Fibroblast of villous mesenchyme (primary cell): ENCODE data around the gene ANXA2R. TPM values are rescaled to one million over a fixed set of nuclear protein-coding genes. Genes with fewer than 3 reads are reported as not detected.
"Not testable (repeated sequence)": the region's sequence is repeated elsewhere in the genome, so short reads cannot be mapped to it uniquely, and the experiment has no call there.

Experiments
- DNase-seq: peaks from one replicate; pipeline ENCODE4 v3.0.0-alpha.2; 2010; ENCODE audit warnings: low read depth
- H3K4me3 ChIP-seq: 2 replicates; pipeline ENCODE4 v1.5.1; 2011; ENCODE audit warnings: low read depth, mild to moderate bottlenecking, low read length
- total RNA-seq: library from RNA; depleted of rRNA; stranded (reverse); fragments of >200 nt; gene quantifications from 2 replicates; pipeline ENCODE4 v1.2.3, GENCODE V29; 2012
- TF ChIP-seq, protein P1 (sequence below): IDR thresholded peaks from 2 replicates; pipeline ENCODE4 v1.5.1; 2012; ENCODE audit warnings: low read depth, mild to moderate bottlenecking, low read length; ENCODE audit not compliant: insufficient read depth

ANXA2R gene
- total RNA-seq, 1 donor = 3.9 TPM

DNA sequence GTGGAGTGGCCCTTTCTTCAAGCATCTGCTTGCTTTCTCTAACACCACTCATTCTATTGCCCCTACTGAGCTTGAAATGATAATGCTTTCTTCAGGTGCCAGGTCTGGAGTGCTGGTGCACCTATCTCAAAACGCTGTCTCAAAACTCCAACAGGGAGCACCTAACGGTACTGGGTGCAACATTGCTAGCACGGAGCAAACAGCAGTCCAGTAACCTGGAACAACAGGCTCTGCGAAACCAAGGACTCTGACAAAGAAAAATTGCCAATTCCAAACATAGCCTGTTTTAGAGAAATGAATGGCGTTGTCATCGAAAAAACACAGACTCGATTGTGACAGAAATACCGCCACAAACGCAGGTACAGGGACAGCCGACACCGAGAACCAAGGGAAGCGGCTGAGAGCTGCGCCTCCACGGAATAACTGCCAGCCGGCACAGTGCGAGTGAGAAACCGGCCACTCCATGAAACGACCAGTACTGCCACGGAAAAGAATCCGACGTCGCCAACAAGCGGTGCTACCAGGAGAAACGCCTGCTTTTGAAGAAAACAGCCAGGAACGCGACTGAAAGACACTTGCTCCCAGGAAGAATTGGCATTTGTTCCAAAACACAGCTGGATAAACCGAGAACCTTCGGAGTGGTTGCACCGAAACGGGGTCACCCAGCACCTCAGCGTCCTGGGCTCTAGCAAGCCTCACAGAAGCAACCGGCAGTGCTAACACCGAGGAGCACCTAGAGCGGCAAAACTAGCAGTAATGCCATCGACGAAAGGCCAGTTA is 3.1 kb downstream of the ANXA2R start:
- TF ChIP-seq, protein P1, sequence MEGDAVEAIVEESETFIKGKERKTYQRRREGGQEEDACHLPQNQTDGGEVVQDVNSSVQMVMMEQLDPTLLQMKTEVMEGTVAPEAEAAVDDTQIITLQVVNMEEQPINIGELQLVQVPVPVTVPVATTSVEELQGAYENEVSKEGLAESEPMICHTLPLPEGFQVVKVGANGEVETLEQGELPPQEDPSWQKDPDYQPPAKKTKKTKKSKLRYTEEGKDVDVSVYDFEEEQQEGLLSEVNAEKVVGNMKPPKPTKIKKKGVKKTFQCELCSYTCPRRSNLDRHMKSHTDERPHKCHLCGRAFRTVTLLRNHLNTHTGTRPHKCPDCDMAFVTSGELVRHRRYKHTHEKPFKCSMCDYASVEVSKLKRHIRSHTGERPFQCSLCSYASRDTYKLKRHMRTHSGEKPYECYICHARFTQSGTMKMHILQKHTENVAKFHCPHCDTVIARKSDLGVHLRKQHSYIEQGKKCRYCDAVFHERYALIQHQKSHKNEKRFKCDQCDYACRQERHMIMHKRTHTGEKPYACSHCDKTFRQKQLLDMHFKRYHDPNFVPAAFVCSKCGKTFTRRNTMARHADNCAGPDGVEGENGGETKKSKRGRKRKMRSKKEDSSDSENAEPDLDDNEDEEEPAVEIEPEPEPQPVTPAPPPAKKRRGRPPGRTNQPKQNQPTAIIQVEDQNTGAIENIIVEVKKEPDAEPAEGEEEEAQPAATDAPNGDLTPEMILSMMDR = no peak
- no peak overlapping the region for H3K4me3 ChIP-seq
- DNase-seq = peak; percentile 17

DNA sequence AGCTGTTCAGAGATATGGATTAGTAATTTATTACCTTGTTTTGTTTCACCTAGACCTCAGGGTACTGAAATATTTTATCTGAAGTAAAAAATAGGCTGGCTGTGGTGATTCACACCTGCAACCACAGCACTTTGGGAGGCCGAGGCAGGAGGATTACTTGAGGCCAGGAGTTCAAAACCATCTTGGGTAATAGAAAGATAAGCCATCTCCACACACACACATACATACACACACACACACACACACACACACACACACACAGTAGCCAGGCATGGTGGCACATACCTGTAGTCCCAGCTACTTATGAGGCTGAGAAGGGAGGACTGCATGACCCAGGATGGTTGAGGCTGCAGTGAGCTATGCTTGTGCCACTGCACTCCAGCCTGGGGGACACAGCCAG is 3.7 kb downstream of the ANXA2R start:
- TF ChIP-seq, protein P1 = no peak
- no peak for DNase-seq
- no peak overlapping the region for H3K4me3 ChIP-seq

DNA sequence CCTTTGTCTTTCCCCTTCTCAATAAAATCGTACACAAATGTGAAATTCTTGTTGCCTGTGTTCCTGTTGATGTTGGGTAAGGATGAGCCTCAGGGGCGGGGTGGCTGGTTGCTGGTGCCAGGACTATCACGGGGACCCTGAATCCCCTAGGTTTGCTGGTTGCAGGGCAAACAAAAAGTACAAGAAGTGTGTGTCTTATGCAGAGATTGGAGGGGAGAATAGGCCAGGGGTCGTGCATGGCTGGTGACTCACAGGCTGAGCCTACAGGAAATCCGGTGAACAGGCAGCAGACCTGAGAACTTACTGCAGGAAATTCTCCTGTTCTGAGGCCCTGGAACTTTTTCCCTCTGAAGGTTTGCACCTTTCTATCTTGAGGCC is 5.5 kb downstream of the ANXA2R start:
- TF ChIP-seq, protein P1 = no peak
- peak; percentile 74 for DNase-seq
- H3K4me3 ChIP-seq = peak overlapping the region; percentile 12

DNA sequence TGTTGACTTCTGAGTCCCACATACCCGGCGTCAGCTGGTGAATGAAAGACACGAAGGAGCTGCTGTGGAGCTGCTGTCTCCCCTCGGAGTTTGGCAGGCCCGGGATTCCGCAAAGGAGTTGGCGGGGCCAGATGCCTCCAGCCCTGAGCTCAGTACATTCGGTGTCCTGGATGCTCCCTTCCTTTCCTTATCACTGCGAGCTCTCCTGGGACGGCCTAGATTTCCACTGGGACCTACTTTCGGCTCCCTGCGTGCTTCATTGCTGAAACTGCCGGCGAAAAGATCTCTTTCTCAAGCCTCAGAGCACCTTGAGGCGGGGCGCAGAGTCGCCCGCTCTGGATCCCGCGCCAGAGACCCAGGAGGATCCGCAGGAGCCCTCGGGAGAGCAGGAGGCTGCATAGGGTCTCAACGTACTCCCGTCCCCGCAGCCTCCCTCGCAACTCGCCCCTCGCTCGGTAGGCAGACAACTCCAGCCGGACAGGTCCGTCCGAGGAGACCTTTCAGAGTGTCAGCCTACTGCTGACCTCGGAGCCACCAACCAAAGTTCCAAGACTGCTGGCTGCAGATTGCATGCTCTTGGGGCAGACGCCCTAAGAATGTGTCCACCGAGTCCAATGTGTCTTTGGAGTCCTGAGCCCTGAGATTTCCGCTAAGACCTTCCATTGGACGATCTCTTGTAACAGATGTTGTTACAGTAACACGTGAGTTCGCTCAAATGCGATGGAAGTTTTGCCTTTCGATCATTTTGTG is 6.1 kb downstream of the ANXA2R start:
- TF ChIP-seq, protein P1 = no peak
- DNase-seq = peak; percentile 25
- H3K4me3 ChIP-seq = peak overlapping the region; percentile 32

DNA sequence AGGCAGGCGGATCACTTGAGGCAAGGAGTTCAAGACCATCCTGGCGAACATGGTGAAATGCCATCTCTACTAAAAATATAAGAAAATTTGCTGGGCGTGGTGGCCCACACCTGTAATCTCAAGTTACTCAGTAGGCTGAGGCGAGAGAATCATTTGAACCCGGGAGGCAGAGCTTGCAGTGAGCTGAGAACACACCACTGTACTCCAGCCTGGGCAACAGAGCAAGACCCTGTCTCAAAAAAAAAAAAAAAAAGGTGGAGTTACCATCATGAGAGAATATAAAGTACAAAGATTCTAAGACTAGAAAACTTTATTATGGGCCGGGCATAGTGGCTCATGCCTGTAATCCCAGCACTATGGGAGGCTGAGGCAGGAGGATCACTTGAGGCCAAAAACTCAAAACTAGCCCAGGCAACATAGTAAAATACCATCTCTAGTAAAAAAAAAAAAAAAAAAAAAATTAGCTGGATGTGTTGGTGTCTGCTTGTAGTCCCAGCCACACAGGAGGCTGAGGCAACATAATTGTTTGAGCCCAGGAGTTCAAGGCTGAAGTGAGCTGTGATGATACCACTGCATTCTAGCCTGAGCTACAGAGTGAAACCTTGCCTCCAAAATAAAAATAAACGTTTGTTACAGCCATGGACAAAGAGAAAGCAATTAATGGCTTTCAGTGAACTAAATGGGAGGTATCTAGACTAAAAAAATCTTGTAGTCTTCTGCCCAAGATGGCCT is 12.9 kb downstream of the ANXA2R start:
- no peak overlapping the region for H3K4me3 ChIP-seq
- TF ChIP-seq, protein P1 = no peak
- no peak for DNase-seq

DNA sequence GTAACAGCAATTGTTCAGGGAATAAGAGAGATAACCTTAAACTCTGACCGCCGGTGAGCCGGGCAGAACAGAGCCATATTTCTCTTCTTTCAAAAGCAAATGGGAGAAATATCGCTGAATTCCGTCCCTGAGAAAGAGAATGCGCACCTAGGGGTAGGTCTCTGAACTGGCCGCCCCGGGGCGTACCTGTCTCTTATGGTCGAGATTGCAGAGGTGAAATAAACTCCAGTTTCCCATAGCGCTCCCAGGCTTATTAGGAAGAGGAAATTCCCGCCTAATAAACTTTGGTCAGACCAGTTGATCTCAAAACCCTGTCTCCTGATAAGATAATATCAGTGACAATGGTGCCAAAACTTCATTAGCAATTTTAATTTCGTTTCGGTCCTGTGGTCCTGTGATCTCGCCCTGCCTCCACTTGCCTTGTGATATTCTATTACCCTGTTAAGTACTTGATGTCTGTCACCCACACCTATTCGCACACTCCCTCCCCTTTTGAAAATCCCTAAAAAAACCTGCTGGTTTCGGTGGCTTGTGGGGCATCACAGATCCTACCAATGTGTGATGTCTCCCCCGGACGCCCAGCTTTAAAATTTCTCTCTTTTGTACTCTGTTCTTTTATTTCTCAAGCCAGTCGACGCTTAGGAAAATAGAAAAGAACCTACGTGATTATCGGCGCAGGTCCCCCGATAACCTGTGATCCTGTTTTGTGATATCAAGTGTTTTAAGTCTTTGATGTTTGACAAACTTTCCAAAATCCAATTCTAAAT is 14.8 kb downstream of the ANXA2R start:
- DNase-seq, H3K4me3 ChIP-seq: not testable (repeated sequence)

DNA sequence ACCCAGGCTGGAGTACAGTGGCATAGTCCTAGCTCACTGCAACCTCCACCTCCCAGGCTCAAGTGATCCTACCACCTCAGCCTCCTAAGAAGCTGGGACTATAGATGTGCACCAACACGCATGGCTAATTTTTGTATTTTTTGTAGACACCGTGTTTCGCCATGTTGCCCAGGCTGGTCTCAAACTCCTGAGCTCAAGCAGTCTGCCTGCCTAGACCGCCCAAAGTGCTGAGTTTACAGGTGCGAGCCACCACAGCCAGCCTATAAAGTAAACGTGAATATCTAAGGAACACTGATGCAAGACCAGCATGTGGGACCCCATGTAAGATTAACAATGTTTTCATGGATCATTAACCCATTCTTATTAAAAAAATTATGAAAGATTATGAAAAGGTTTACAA is 15.9 kb downstream of the ANXA2R start:
- no peak for DNase-seq
- no peak overlapping the region for H3K4me3 ChIP-seq
- TF ChIP-seq, protein P1 = no peak
